ENCODE measurements around the gene SCG3.
"Not testable (repeated sequence)": the region's sequence is repeated elsewhere in the genome, so short reads cannot be mapped to it uniquely, and the experiment has no call there.

SCG3 gene

DNA sequence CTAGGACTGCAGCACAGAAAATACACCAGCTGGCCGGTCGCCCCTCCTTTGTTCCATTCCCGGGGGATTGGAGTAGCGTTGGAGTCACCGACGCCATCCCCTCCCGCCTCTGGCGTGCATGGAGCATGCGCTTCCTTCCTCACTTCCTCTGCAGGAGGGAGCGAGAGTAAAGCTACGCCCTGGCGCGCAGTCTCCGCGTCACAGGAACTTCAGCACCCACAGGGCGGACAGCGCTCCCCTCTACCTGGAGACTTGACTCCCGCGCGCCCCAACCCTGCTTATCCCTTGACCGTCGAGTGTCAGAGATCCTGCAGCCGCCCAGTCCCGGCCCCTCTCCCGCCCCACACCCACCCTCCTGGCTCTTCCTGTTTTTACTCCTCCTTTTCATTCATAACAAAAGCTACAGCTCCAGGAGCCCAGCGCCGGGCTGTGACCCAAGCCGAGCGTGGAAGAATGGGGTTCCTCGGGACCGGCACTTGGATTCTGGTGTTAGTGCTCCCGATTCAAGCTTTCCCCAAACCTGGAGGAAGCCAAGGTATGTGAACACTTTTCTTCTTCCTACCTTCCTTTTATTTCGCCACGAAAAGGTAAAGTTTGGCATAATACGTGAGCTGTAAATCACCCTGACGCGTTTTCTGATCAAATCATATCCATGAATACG, at the start of gene SCG3:
SCG3 (plus strand) TSS at position 201 of the 661 bp plus-strand sequence; CDS start at position 454, 253 bp downstream.
- DNase-seq (ENCODE audit: low spot score), result peak; percentile 81

DNA sequence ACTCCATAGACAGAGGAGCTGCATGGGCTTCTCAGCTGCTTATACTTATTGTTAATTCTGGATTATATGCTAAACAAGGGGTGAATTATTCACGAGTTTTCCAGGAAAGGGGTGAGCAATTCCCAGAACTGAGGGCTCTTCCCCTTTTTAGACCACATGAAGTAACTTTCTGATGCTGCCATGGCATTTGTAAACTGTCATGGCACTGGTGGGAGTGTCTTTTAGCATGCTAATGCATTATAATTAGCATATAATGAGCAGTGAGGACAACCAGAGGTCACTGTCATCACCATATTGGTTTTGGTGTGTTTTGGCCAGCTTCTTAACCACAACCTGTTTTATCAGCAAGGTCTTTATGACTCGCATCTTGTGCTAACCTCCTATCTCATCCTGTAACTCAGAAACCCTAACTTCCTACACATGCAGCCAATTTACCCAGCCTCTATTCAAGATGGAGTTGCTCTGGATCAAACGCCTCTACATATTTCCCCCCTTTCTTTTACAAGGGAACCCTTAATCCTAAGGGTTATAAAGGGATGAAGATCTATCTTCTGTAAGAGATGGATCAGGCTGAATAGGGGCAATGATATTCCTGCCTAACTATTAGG, 46.6 kb upstream of the SCG3 start:
- no peak for DNase-seq (ENCODE audit: low spot score)

DNA sequence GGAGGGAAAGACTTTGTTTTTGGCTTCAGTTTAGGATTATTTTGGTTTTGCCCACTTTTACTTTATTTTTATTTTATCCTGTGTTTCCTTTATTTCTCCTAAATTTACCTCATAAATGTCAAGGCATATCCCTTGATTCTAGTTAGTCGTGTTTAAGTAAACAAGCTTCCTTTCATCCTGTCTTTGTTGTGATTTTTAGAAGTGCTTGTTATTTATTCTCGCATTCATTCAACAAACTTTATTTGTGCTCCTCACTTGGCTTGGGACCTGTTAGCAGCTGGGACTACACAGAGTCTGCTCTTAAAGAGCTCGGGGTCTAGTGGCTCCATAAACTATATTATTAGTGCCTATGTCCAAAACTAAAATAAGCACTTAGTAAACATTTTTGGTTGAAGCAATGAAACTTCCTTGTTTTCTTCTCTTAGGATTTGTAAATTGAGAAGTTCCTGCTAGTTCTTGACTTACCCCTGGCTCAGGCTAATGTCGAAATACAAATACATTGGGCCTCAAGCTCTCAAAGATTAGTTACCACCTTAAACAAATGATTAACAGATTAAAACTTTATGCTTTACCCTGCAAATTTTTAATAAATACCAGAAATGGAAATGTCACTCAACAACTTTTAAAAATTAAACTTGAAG, 39.7 kb upstream of the SCG3 start:
- no peak for DNase-seq (ENCODE audit: low spot score)

DNA sequence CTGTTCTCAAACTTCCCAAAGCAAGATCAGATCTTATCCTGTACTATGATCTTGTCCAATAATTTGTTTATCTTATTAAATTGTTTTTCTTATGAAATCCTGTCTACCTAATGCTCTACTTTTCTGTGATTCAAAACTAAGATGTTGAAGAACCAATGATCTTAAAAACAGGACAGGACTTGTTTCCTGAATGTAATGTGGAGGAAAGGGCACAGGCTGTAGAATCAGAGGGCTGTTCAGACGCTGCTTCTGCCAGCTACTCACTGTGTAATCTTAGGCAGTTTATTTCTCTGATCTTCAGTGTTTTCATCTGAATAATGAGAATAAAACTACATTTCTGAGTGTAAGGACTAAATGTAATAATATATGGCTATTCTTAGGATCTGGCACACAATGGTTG, 38.6 kb upstream of the SCG3 start:
- DNase-seq (ENCODE audit: low spot score), result no peak

DNA sequence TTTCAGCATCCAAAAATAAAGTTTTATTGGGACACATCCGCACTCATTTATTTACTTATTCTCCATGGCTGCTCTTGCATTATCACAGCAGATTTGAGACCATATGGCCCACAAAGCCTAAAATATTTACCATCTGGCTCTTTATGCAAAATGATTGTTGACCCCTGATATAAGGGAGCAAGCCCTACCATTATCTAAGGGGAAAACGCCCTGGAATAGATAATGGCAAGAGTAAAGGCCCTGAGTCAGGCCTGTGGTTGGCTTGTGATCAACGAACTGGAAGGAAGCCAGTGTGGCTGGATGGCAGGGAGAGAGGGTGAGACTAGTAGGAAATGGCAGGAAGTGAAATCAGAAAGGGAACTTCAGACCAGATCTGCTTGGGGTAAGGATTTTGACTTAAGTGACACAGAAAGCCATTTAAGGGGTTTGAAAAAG, 34.2 kb upstream of the SCG3 start:
- no peak for DNase-seq (ENCODE audit: low spot score)

DNA sequence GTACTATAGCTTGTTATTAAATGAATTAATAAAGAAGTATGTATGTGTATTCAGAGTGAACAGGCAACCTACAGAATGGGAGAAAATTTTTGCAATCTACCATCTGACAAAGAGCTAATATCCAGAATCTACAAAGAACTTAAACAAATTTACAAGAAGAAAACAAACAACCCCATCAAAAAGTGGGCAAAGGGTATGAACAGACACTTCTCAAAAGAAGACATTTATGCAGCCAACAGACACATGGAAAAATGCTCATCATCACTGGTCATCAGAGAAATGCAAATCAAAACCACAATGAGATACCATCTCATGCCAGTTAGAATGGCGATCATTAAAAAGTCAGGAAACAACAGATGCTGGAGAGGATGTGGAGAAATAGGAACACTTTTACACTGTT, 33.2 kb upstream of the SCG3 start:
- not testable (repeated sequence) for DNase-seq (ENCODE audit: low spot score)

DNA sequence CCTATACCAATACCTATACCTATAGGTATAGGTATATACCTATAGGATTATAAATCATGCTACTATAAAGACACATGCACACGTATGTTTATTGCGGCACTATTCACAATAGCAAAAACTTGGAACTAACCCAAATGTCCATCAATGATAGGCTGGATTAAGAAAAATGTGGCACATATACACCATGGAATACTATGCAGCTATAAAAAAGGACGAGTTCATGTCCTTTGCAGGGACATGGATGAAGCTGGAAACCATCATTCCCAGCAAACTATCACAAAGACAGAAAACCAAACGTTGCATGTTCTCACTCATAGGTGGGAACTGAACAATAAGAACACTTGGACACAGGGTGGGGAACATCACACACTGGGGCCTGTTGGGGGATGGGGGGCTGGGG, 32.7 kb upstream of the SCG3 start:
- DNase-seq (ENCODE audit: low spot score), result not testable (repeated sequence)

DNA sequence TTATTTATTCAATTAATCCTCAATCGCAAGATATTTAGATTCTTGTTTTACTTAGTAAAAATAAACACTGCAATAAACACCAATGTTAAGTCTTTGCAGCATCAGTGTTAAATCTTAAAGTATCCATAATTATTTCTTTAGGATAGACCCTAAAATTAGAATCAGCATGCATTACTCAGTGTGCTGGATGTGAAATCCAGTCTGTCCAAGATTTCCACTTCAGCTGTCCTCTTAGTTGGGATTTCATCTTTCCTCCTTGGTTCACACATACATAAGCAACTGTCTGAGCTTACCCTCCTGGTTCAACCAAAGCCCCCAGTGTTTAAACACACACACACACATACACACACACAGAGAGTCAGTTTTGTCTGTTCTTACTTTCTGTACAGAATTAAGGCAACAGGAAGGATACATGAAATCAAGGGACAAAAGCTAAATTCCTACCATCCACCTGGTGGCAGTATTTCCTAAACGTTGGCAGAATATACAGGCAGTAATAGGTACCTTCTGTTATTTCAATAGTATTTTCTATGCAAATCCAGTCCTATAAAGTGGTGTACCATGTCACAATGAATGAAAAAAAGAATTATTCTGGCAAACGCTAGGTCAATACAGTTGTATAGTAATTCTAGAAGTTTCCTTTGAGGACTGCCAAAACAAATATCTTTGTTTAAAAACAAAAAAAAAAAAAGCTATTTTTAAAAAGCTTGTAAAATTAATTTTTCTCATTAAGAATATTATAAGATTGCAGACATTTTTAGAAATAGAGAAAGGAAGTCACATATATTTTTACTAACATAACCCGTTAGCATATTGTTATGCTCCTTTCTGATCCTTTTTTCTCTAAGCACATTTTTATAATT, 31.4 kb upstream of the SCG3 start:
- DNase-seq (ENCODE audit: low spot score), result no peak

DNA sequence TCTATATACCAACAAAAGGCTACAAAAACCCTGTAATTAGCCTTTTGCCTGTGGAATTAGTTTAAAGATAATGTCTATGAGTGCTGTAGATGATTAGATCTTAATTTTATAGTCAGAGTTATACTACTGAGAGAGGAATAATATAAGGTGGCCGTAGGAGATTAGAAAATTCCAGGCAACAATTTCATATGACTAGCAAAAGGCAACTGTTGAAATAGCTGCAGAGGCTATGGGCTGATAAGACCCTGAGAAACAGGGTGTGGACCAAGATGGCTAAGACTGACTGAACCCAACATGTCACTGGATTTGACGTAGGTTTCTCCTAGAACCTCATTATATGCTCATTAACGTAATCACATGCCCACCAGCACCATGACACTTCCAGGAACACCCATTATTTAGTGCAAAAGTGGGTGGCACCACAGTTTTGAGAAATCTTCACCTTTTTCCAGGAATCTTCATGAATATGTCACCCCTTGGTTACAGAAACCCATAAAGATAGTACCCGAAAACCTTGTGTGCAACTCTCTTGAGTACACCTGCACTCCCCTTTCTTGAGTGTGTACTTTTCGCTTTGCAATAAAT, 29.1 kb upstream of the SCG3 start:
- no peak for DNase-seq (ENCODE audit: low spot score)

DNA sequence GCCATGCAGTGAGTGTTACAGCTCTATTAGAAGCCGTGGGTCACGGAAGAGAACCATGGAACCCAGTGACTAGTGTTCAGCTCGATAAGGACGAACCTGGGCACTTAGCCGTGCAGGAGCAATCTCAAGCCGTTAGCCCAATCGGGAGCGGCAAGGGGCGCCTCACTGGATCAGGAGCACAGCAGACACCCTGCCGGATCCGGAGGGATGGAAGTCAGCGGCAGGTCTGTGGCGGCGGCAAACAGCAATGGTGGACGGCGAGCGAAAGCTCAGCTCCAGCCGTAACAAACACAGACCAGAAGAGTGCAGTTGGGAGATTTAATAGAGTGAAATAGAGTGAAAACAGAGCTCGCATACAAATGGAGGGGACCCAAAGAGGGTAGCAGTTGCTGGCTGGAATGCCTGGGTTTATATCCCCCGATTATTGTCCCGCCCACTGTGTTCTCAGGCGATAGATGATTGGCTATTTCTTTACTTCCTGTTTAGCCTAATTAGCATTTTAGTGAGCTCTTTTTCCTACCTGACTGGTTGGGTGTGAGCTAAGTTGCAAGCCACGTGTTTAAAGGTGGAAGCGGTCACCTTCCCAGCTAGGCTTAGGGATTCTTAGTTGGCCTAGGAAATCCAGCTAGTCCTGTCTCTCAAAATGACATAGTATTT, 25.8 kb upstream of the SCG3 start:
- DNase-seq (ENCODE audit: low spot score), result not testable (repeated sequence)

DNA sequence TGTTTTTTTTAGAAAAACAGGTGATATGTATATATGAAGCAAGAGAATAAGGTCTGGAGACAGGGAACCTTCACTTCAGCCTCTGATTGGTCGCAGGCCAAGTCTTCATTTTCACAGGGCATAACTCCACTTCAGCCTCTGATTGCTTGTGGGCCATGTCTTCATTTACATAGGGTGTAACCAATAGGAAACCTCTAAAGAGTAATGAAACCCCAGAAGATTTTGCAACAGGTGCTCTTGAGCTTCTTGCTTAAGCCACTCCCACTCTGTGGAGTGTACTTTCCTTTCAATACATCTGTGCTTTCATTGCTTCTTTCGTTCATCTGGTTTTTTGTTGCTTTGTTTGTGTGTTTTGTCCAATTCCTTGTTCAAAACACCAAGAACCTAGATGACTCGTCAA, 22.6 kb upstream of the SCG3 start:
- no peak for DNase-seq (ENCODE audit: low spot score)

DNA sequence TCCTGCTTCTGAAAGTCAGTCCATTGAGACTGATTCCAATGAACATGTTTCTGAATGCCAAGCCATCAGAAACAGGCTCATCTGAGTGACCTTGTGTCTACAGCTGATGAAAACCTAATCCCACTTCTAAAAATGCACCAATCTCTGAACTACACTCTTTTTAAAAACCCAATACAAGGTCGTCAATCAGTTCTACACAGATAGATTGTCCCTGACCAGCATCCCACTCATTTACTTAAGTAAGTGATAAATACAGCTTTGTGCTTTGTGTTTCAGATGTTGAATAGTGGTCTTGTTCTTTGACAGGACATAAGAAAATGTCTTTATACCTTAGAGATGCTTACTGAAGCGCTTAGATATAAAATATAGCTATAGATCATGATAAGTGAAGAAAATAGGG, 20.2 kb upstream of the SCG3 start:
- no peak for DNase-seq (ENCODE audit: low spot score)

DNA sequence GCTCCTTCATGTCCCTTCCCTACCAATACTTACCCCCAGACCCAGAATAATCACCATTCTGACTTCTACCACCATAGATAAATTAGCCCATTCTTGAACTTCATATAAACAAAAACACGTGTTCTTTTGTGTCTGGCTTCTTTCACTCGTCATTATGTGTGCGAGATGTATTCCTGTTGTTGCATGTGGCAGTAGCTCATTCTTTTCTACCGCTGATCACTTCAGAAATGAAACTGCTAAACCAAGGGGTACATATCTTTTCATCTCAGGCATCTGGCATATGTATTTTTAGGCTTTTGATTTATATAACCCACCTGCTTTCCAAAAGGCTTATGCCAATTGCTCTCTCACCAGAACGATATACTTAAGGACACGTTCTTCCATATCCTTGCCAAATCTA, 13.8 kb upstream of the SCG3 start:
- no peak for DNase-seq (ENCODE audit: low spot score)

DNA sequence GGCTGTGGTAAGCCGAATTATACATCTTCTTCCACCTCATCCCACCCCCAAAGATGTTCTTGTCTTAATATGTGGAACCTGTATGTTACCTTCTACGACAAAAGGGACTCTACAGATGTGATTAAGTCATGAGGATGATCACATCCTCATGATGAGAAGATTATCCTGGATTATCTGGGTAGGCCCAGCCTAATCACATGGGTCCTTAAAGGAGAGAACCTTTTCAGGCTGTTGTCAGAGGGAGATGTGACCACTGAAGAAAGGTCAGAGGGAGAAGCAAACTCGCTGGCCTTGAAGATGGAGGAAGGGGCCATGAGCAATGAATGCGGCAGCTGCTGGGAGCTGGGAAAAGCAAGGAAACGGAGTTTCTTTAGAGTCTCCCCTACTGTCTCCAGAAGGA, 12.9 kb upstream of the SCG3 start:
- DNase-seq (ENCODE audit: low spot score), result no peak

DNA sequence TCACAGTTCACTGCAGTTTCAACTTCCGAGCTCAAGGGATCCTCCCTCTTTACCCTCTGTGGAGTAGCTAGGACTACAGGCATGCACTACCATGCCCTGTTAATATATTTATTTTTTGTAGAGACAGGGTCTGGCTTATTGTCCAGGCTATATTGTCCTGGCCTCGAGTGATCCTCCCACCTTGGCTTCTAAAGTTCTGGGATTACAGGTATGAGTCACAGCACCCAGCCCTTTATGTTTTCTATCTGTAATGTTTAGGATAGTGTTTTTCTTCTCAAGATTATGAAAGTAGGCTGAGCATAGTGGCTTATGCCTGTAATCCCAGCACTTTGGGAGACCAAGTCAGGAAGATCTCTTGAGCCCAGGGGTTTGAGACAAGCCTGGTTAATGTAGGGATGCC, 11.9 kb upstream of the SCG3 start:
- no peak for DNase-seq (ENCODE audit: low spot score)

DNA sequence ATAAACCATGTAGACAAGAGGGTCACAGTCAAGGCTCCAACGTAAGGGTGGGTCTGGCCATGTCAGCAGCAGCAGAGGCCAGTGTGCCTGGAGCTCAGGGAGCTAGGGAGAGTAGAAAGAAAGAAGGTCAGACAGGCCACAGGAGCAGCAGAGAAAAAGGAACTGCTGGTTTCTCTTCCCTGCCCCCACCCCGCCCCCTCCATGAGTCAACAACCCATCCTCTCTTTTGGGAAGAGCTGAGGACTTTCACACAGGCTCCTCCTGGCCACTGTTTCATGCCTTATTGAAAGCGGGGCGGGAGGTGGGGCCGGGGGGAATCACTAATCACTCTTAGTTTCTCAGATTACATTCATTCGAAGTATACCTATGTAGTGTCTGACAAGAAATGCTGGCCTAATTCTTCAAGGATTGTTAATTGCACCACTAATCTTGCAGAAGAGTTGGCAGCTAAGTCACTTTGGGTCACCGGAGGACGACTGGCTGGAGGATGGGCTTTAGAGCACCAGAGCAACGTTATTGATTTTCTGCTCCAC, 9.1 kb upstream of the SCG3 start:
- DNase-seq (ENCODE audit: low spot score), result no peak

DNA sequence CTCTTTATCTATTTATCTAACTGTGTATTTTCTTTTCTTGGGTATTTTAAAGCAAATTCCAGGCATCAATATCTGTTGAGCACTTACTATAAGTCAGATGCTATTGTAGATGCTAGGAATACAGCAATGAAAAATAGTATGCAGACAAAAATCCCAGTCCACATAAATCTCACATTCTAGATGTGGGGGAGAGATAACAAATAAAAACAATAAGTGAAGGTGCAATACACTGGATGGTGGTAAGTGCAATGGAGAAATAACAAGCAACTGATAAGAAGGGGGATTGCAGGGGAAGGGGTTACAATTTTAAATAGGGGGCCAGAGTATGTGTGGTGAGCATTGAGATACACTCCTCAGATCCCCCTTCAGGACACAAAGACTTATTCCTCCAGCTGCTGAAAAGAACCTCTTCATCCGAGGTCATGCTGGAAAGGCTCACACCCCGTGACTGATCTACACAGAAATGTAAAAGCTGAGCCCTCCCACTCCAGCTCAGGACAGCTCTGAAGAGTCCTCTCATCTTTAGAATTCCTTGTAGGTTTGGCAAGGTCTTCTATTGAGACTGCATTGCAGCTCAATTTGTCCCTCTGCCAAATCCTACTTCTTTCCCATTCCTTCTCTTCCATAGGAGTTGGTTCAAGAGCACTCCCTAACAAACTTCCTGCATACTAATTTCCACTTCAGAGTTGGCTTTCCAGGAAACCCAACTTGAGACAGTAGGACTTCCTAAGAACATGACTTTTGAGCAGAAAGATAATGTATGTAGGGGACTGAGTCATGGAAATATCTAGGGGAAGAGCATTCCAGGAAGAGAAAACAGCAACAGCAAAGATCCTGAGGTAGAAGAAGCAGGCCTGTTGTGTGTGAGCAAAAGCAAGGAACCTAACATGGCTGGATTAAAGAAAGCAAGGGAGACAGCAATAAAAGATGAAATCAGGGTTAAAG, 8.1 kb upstream of the SCG3 start:
- no peak for DNase-seq (ENCODE audit: low spot score)

DNA sequence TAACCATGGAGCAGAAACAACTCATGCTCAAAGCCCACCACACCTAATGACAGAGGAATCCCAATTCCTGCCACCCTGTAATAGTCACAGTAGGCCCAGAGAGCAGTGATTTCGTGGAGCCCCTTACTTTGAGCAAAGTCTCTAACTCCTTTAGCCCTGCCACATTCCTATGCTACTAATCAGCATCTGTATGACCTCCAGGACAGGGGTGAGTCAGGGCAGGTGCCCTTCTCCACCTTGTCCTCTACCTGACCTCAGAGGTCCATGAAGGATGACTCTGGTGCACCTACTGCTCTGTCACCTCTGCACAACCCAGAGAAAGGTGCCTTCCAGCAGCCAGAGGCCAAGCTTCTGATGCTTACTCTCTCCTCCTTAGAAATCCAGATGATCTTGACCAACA, 6.1 kb upstream of the SCG3 start:
- no peak for DNase-seq (ENCODE audit: low spot score)

DNA sequence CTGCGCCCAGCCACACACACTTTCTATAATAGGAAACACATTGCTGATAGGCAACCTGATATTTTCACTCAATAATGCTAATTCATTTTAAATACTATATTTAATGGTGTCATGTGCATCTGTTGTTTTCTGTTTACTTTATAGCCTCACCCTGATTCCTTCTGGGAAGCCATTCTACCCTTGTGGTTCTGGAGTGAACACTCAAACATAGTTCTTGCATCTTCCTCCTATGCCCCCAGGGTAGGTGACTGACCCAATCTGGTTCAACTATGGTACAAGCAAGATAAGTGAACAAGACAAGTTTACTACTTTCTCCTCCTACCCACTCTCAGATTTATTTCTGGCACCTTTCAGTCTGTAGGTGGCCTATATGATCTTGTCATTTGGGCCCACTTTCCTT, 4.3 kb upstream of the SCG3 start:
- DNase-seq (ENCODE audit: low spot score), result no peak

DNA sequence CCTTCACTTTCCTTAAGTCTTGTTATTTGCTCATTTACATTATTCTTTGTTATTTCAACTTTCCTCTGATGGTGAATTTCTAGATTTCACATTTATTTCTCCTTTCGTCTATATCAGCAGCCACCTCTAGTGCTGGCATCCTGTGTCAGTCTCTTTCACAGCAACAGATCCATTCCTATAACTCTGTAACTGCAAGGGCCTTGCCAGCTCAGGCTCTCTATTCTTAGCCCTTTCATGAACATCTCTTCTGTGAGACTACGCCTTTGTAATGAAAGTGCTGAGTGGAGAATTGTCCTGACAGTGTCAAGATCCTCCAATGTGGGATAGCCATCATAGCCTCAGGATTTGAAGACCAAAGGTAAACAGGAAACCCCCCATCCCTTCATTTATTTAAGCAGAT, 3.9 kb upstream of the SCG3 start:
- DNase-seq (ENCODE audit: low spot score), result no peak

Measured in left forelimb (tissue), 1 donor.